ENCODE measurements around the gene NET1. TPM values are rescaled to one million over a fixed set of nuclear protein-coding genes. Genes with fewer than 3 reads are reported as not detected.

NET1 gene
- total RNA-seq, 2 experiments from 2014 or later = 39.8 to 46.3 TPM

GRCh38 chr10:5480162-5480941, 68.0 kb downstream of the NET1 start:
- H3K36me3 ChIP-seq (ENCODE audit: insufficient read depth, low read length) = no peaks in the 10 kb centered on the region
- no peaks in the 10 kb centered on the region for H3K9me3 ChIP-seq (ENCODE audit: low read length)
- CTCF ChIA-PET (ENCODE audit: unreplicated experiment) = no interaction called here
- POLR2A ChIA-PET = interaction anchor here (0.9 kb wide), 1 partner anchor 142 kb away, joined by 4 read pairs; no protein-coding TSS in a partner anchor
- no peaks in the 10 kb centered on the region for H3K9me2 ChIP-seq (ENCODE audit: insufficient read depth, low read length)
- DNase-seq (ENCODE audit: low spot score) = no peak
- no peaks in the 10 kb centered on the region for H3K79me2 ChIP-seq (ENCODE audit: insufficient read depth, low read depth, low read length)
- TF ChIP-seq EZH2phosphoT487 (IDR thresholded peaks at IDR 0.05; ENCODE audit: borderline replicate concordance, low read depth, low read length) = no peak
- no peak for TF ChIP-seq CTCF (conservative IDR thresholded peaks at IDR 0.05; ENCODE audit: low read length)
- no peak overlapping the region for H3K4me2 ChIP-seq (ENCODE audit: low read length)
- no peak overlapping the region for H3K4me3 ChIP-seq (ENCODE audit: low read depth, low read length, poor library complexity, severe bottlenecking)
- H3K27ac ChIP-seq (ENCODE audit: low read depth, low read length, poor library complexity, severe bottlenecking) = no peak overlapping the region
- no TSS peak for BruUV-seq (replicated peaks)
- H4K20me1 ChIP-seq (ENCODE audit: insufficient read depth, low read length) = no peaks in the 10 kb centered on the region
- no peak overlapping the region for H2AFZ ChIP-seq (ENCODE audit: low read length)
- intact Hi-C loops (cut with micrococcal nuclease; ENCODE audit: unreplicated experiment) = no loop called here
- H3K4me1 ChIP-seq (ENCODE audit: insufficient read depth, low read length, poor library complexity, severe bottlenecking) = peaks cover 6% of the 10 kb centered on the region

- no peaks in the 10 kb centered on the region for H3K36me3 ChIP-seq (ENCODE audit: insufficient read depth, low read length)
- no TSS peak for BruUV-seq (replicated peaks)
- ChIA-PET CTCF (ENCODE audit: unreplicated experiment) (no interaction called here), POLR2A (interaction anchor here (0.9 kb wide), 1 partner anchor 141 kb away, joined by 4 read pairs; no protein-coding TSS in a partner anchor)
- intact Hi-C loops (cut with micrococcal nuclease; ENCODE audit: unreplicated experiment) = no loop called here
- H3K9me3 ChIP-seq (ENCODE audit: low read length) = no peaks in the 10 kb centered on the region
- DNase-seq (ENCODE audit: low spot score) = no peak
- H4K20me1 ChIP-seq (ENCODE audit: insufficient read depth, low read length) = no peaks in the 10 kb centered on the region
- TF ChIP-seq EZH2phosphoT487 (IDR thresholded peaks at IDR 0.05; ENCODE audit: borderline replicate concordance, low read depth, low read length) (no peak), CTCF (conservative IDR thresholded peaks at IDR 0.05; ENCODE audit: low read length) (no peak)
- H2AFZ ChIP-seq (ENCODE audit: low read length) = no peak overlapping the region
- peaks cover 6% of the 10 kb centered on the region for H3K4me1 ChIP-seq (ENCODE audit: insufficient read depth, low read length, poor library complexity, severe bottlenecking)
- H3K4me3 ChIP-seq (ENCODE audit: low read depth, low read length, poor library complexity, severe bottlenecking) = no peak overlapping the region
- H3K79me2 ChIP-seq (ENCODE audit: insufficient read depth, low read depth, low read length) = no peaks in the 10 kb centered on the region
- H3K27ac ChIP-seq (ENCODE audit: low read depth, low read length, poor library complexity, severe bottlenecking) = no peak overlapping the region
- no peak overlapping the region for H3K4me2 ChIP-seq (ENCODE audit: low read length)
- H3K9me2 ChIP-seq (ENCODE audit: insufficient read depth, low read length) = no peaks in the 10 kb centered on the region
These were observed 68.8 kb downstream of the NET1 start for GRCh38 chr10:5481121-5481520.

GRCh38 chr10:5482016-5482415, 69.7 kb downstream of the NET1 start:
- no TSS peak for BruUV-seq (replicated peaks)
- Histone ChIP-seq H3K79me2 (ENCODE audit: insufficient read depth, low read depth, low read length) (no peaks in the 10 kb centered on the region), H3K27ac (ENCODE audit: low read depth, low read length, poor library complexity, severe bottlenecking) (no peak overlapping the region), H3K4me1 (ENCODE audit: insufficient read depth, low read length, poor library complexity, severe bottlenecking) (peaks cover 8% of the 10 kb centered on the region), H3K36me3 (ENCODE audit: insufficient read depth, low read length) (no peaks in the 10 kb centered on the region), H4K20me1 (ENCODE audit: insufficient read depth, low read length) (no peaks in the 10 kb centered on the region), H3K4me3 (ENCODE audit: low read depth, low read length, poor library complexity, severe bottlenecking) (no peak overlapping the region), H3K9me2 (ENCODE audit: insufficient read depth, low read length) (no peaks in the 10 kb centered on the region), H2AFZ (ENCODE audit: low read length) (no peak overlapping the region), H3K9me3 (ENCODE audit: low read length) (no peaks in the 10 kb centered on the region), H3K4me2 (ENCODE audit: low read length) (no peak overlapping the region)
- intact Hi-C loops (cut with micrococcal nuclease; ENCODE audit: unreplicated experiment) = no loop called here
- CTCF ChIA-PET (ENCODE audit: unreplicated experiment) = no interaction called here
- POLR2A ChIA-PET = no interaction called here
- TF ChIP-seq EZH2phosphoT487 (IDR thresholded peaks at IDR 0.05; ENCODE audit: borderline replicate concordance, low read depth, low read length) (no peak), CTCF (conservative IDR thresholded peaks at IDR 0.05; ENCODE audit: low read length) (no peak)
- no peak for DNase-seq (ENCODE audit: low spot score)

Data from OCI-LY7 (cell line).